ENCODE data around the gene TEX2. TPM values are rescaled to one million over a fixed set of nuclear protein-coding genes. Genes with fewer than 3 reads are reported as not detected.
"Not testable (repeated sequence)": the region's sequence is repeated elsewhere in the genome, so short reads cannot be mapped to it uniquely, and the experiment has no call there.

TEX2 gene
- total RNA-seq, 1 donor from 2014 or later, result 58.0 TPM

- H3K27me3 ChIP-seq (ENCODE audit: low read depth), result no peaks in the 10 kb centered on the region
- H3K4me3 ChIP-seq, result no peak overlapping the region
- intact Hi-C loops (cut with micrococcal nuclease), result no loop called here
- peak overlapping the region; percentile 57 for H3K27ac ChIP-seq (replicated peaks)
- TF ChIP-seq, protein P1, sequence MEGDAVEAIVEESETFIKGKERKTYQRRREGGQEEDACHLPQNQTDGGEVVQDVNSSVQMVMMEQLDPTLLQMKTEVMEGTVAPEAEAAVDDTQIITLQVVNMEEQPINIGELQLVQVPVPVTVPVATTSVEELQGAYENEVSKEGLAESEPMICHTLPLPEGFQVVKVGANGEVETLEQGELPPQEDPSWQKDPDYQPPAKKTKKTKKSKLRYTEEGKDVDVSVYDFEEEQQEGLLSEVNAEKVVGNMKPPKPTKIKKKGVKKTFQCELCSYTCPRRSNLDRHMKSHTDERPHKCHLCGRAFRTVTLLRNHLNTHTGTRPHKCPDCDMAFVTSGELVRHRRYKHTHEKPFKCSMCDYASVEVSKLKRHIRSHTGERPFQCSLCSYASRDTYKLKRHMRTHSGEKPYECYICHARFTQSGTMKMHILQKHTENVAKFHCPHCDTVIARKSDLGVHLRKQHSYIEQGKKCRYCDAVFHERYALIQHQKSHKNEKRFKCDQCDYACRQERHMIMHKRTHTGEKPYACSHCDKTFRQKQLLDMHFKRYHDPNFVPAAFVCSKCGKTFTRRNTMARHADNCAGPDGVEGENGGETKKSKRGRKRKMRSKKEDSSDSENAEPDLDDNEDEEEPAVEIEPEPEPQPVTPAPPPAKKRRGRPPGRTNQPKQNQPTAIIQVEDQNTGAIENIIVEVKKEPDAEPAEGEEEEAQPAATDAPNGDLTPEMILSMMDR (IDR thresholded peaks at IDR 0.05; ENCODE audit: borderline replicate concordance), result no peak
- DNase-seq, result no peak
- H3K9me3 ChIP-seq (replicated peaks), result no peaks in the 10 kb centered on the region
- peaks cover 35% of the 10 kb centered on the region for H3K36me3 ChIP-seq
- H3K4me1 ChIP-seq, result peaks cover 55% of the 10 kb centered on the region
These were observed 72.6 kb downstream of the TEX2 start for GRCh38 chr17:64190472-64190871.

DNA sequence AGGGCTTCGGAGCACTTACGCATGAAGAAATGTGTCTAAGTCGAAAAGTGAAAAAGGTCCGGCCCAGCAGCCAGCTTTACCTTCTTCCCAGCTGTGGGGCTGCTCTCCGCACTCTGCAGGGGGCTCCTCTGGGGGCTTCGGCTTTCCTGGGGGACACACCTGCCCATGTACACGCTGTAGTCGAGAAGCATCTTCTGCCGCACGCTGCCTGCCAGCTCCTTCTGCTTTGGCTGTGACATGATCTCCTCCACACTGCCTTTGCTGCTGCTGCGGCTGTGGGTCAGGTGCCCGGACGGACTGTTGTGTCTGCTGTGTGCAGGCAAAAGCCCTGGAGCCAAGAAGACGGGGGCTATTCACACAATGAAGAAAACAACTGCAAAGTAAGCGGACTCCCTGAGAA, 75.0 kb downstream of the TEX2 start:
- Histone ChIP-seq H3K27ac (replicated peaks) (no peak overlapping the region), H3K9me3 (replicated peaks) (no peaks in the 10 kb centered on the region), H3K4me3 (no peak overlapping the region), H3K36me3 (peaks cover 32% of the 10 kb centered on the region), H3K4me1 (peaks cover 55% of the 10 kb centered on the region), H3K27me3 (ENCODE audit: low read depth) (no peaks in the 10 kb centered on the region)
- TF ChIP-seq, protein P1 (IDR thresholded peaks at IDR 0.05; ENCODE audit: borderline replicate concordance), result no peak
- DNase-seq, result no peak
- intact Hi-C loops (cut with micrococcal nuclease), result no loop called here

DNA sequence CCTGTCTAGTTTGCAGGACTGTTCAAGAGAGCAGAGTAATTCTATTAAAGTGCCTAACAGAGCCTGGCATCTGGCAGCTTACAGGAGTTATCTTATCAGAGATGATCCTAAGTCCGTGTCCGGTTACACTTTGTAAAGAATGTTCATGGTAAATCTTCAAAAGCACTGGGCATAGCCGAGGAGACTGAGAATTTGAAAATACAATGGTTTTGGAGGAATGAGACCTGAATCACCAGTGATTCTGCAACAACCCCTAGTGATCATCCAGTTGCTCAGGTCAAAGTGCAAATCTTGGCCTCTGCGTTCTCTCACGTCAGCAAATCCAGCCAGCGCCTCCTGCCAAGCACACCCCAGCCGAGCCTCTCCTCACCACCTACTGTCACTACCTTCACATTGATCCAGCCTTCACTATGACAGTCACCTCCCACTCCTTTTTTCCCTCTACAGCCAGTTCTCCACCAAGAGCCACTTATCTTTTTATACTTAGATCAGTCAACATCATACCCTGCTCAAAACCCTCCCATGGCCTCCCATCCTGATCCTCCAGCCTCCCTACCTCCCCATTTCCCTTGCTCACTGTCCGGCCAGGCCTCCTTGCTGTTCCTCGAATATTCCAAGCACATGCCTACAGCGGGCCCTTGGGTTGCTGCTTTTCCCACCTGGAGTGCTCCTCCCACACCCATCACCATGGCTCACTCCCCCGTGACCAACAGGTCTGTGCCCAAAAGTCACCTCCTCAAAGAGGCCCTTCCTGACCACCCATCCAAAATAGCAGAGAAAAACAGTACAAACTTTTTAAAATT, 75.8 kb downstream of the TEX2 start:
- no peaks in the 10 kb centered on the region for H3K9me3 ChIP-seq (replicated peaks)
- TF ChIP-seq, protein P1 (IDR thresholded peaks at IDR 0.05; ENCODE audit: borderline replicate concordance), result no peak
- no peak for DNase-seq
- intact Hi-C loops (cut with micrococcal nuclease), result no loop called here
- peaks cover 24% of the 10 kb centered on the region for H3K36me3 ChIP-seq
- no peak overlapping the region for H3K27ac ChIP-seq (replicated peaks)
- H3K4me1 ChIP-seq, result peaks cover 47% of the 10 kb centered on the region
- no peak overlapping the region for H3K4me3 ChIP-seq
- H3K27me3 ChIP-seq (ENCODE audit: low read depth), result no peaks in the 10 kb centered on the region

- no peak for DNase-seq
- no peak overlapping the region for H3K27ac ChIP-seq (replicated peaks)
- H3K4me1 ChIP-seq, result peaks cover 42% of the 10 kb centered on the region
- H3K27me3 ChIP-seq (ENCODE audit: low read depth), result no peaks in the 10 kb centered on the region
- intact Hi-C loops (cut with micrococcal nuclease), result no loop called here
- no peak overlapping the region for H3K4me3 ChIP-seq
- H3K9me3 ChIP-seq (replicated peaks), result no peaks in the 10 kb centered on the region
- TF ChIP-seq, protein P1 (IDR thresholded peaks at IDR 0.05; ENCODE audit: borderline replicate concordance), result no peak
- H3K36me3 ChIP-seq, result peaks cover 19% of the 10 kb centered on the region
These were observed 76.6 kb downstream of the TEX2 start for GRCh38 chr17:64186171-64187092.

- H3K27me3 ChIP-seq (ENCODE audit: low read depth); DNase-seq; H3K9me3 ChIP-seq (replicated peaks); intact Hi-C loops (cut with micrococcal nuclease); H3K4me3 ChIP-seq: not testable (repeated sequence)
- peak overlapping the region; percentile 22 for H3K27ac ChIP-seq (replicated peaks)
- peaks cover 19% of the 10 kb centered on the region for H3K36me3 ChIP-seq
- H3K4me1 ChIP-seq, result peaks cover 33% of the 10 kb centered on the region
These were observed 77.5 kb downstream of the TEX2 start for GRCh38 chr17:64185557-64185956.
